Osteoblast (primary cell): ENCODE results near the gene CEP85L. TPM values are rescaled to one million over a fixed set of nuclear protein-coding genes. Genes with fewer than 3 reads are reported as not detected.

ENCODE experiments used
- DNase-seq: peaks from one replicate; pipeline ENCODE4 v3.0.0; 2011; ENCODE audit warnings: low spot score, mixed read lengths; ENCODE audit not compliant: insufficient read length; ENCODE audit errors: missing footprints
- H2AFZ ChIP-seq: 2 replicates; pipeline ENCODE4 v1.6.0; 2011; ENCODE audit warnings: mild to moderate bottlenecking, low read length
- H3K27ac ChIP-seq: 2 replicates; pipeline ENCODE4 v1.5.1; 2011; ENCODE audit warnings: mild to moderate bottlenecking, low read depth, low read length, moderate library complexity
- H3K27me3 ChIP-seq: 2 replicates; pipeline ENCODE4 v1.6.0; 2012; ENCODE audit warnings: mild to moderate bottlenecking, control low read depth, inconsistent platforms, low read length, moderate library complexity; ENCODE audit not compliant: insufficient read depth
- H3K36me3 ChIP-seq: 2 replicates; pipeline ENCODE4 v1.5.1; 2011; ENCODE audit warnings: mild to moderate bottlenecking, low read length, control low read depth, moderate library complexity; ENCODE audit not compliant: insufficient read depth
- H3K4me1 ChIP-seq: 2 replicates; pipeline ENCODE4 v1.5.1; 2011; ENCODE audit warnings: mild to moderate bottlenecking, low read length, control low read depth, moderate library complexity; ENCODE audit not compliant: insufficient read depth
- H3K4me2 ChIP-seq: 2 replicates; pipeline ENCODE4 v1.6.0; 2011; ENCODE audit warnings: mild to moderate bottlenecking, low read length; ENCODE audit not compliant: insufficient read depth
- H3K4me3 ChIP-seq: fragments of 200-600 bp; sonication (generic); 3 replicates; pipeline ENCODE4 v1.5.1; 2012; ENCODE audit warnings: mild to moderate bottlenecking, low read length, inconsistent platforms; ENCODE audit not compliant: insufficient read depth
- H3K79me2 ChIP-seq: 2 replicates; pipeline ENCODE4 v1.6.0; 2012; ENCODE audit warnings: mild to moderate bottlenecking, low read length, control low read depth, inconsistent platforms; ENCODE audit not compliant: insufficient read depth
- H3K9me3 ChIP-seq: 2 replicates; pipeline ENCODE4 v1.5.1; 2011; ENCODE audit warnings: low read depth, low read length, control low read depth
- H4K20me1 ChIP-seq: 2 replicates; pipeline ENCODE4 v1.6.0; 2012; ENCODE audit warnings: mild to moderate bottlenecking, low read length, control low read depth; ENCODE audit not compliant: insufficient read depth
- CTCF ChIP-seq: IDR thresholded peaks from 2 replicates; pipeline ENCODE4 v1.5.1; 2011; ENCODE audit warnings: mild to moderate bottlenecking, low read depth, low read length, moderate library complexity; ENCODE audit errors: extremely low read depth
- total RNA-seq: library from RNA; depleted of rRNA; stranded (reverse); fragments of >200 nt; gene quantifications from 2 replicates; pipeline ENCODE4 v1.2.3, GENCODE V29; 2012

CEP85L gene
- total RNA-seq, 1 donor: 15.2 TPM

- no peaks in the 10 kb centered on the region for H3K27me3 ChIP-seq
- H3K9me3 ChIP-seq: no peaks in the 10 kb centered on the region
- DNase-seq: no peak
- H2AFZ ChIP-seq: no peak overlapping the region
- no peak overlapping the region for H3K27ac ChIP-seq
- no peaks in the 10 kb centered on the region for H3K36me3 ChIP-seq
- no peak overlapping the region for H3K4me3 ChIP-seq
- H3K79me2 ChIP-seq: peaks cover 82% of the 10 kb centered on the region
- no peaks in the 10 kb centered on the region for H3K4me1 ChIP-seq
- H4K20me1 ChIP-seq: peaks cover 19% of the 10 kb centered on the region
- H3K4me2 ChIP-seq: no peak overlapping the region
- TF ChIP-seq CTCF: no peak
Observed at GRCh38 chr6:118611334-118611733, 40.1 kb downstream of the CEP85L start.

- Histone ChIP-seq H3K27ac (no peak overlapping the region), H3K9me3 (no peaks in the 10 kb centered on the region), H3K4me2 (no peak overlapping the region), H3K27me3 (no peaks in the 10 kb centered on the region), H2AFZ (no peak overlapping the region), H3K36me3 (no peaks in the 10 kb centered on the region), H4K20me1 (peaks cover 20% of the 10 kb centered on the region), H3K4me1 (no peaks in the 10 kb centered on the region), H3K79me2 (peaks cover 69% of the 10 kb centered on the region), H3K4me3 (no peak overlapping the region)
- DNase-seq: no peak
- TF ChIP-seq CTCF: no peak
Observed at GRCh38 chr6:118606858-118607257, 44.5 kb downstream of the CEP85L start.

- Histone ChIP-seq H3K27me3 (no peaks in the 10 kb centered on the region), H3K36me3 (no peaks in the 10 kb centered on the region), H4K20me1 (peaks cover 17% of the 10 kb centered on the region), H3K27ac (no peak overlapping the region), H3K4me2 (no peak overlapping the region), H3K79me2 (peaks cover 66% of the 10 kb centered on the region), H3K4me3 (no peak overlapping the region), H3K4me1 (no peaks in the 10 kb centered on the region), H3K9me3 (no peaks in the 10 kb centered on the region), H2AFZ (no peak overlapping the region)
- no peak for TF ChIP-seq CTCF
- no peak for DNase-seq
Observed at GRCh38 chr6:118606268-118606667, 45.1 kb downstream of the CEP85L start.

GRCh38 chr6:118603372-118603771 lies 48.0 kb downstream of the CEP85L start:
- Histone ChIP-seq H3K4me3 (no peak overlapping the region), H2AFZ (no peak overlapping the region), H4K20me1 (peaks cover 8% of the 10 kb centered on the region), H3K79me2 (peaks cover 58% of the 10 kb centered on the region), H3K27ac (no peak overlapping the region), H3K4me2 (no peak overlapping the region), H3K36me3 (no peaks in the 10 kb centered on the region), H3K27me3 (no peaks in the 10 kb centered on the region), H3K9me3 (no peaks in the 10 kb centered on the region), H3K4me1 (no peaks in the 10 kb centered on the region)
- no peak for TF ChIP-seq CTCF
- no peak for DNase-seq
